ENCODE measurements around the gene SHISA6.

- no peak for TF ChIP-seq CTCF (IDR thresholded peaks at IDR 0.05; ENCODE audit: low read length)
- no peak for TF ChIP-seq EZH2 (IDR thresholded peaks at IDR 0.05; ENCODE audit: borderline replicate concordance, low read length)
These were observed 200.0 kb downstream of the SHISA6 start for GRCh38 chr17:11441004-11441403.
